CD4-positive, alpha-beta memory T cell (primary cell): ENCODE results near the gene PMEL. TPM values are rescaled to one million over a fixed set of nuclear protein-coding genes. Genes with fewer than 3 reads are reported as not detected.

ENCODE experiments used
- CTCF ChIA-PET: fragments of 350-600 bp; sonication (Branson Sonifier 250); formaldehyde crosslinking; loops from one replicate; lab custom pipeline; 2021; ENCODE audit warnings: inconsistent platforms; ENCODE audit not compliant: partially characterized antibody; lab: Charles Lee
- POLR2A ChIA-PET: fragments of 350-600 bp; sonication (Branson Sonifier 250); formaldehyde crosslinking; loops from one replicate; lab custom pipeline; 2021; ENCODE audit not compliant: partially characterized antibody; lab: Charles Lee
- DNase-seq, 5 donors: peaks; one replicate each; pipeline versions ENCODE4 v3.0.0 to v3.0.0-alpha.2; 2020 to 2022; ENCODE audit warnings: mixed read lengths in 1 of 5
- H3K27ac ChIP-seq: one replicate; pipeline ENCODE4 v1.7.0; 2013; ENCODE audit warnings: low read depth, low read length
- H3K27me3 ChIP-seq: 2 replicates; pipeline ENCODE4 v1.7.0; 2013; ENCODE audit warnings: mild to moderate bottlenecking, low read length, moderate library complexity; ENCODE audit not compliant: insufficient read depth
- H3K36me3 ChIP-seq: 2 replicates; pipeline ENCODE4 v1.7.0; 2013; ENCODE audit warnings: mild to moderate bottlenecking, low read length, moderate library complexity; ENCODE audit not compliant: insufficient read depth
- H3K4me1 ChIP-seq: 2 replicates; pipeline ENCODE4 v1.7.0; 2013; ENCODE audit warnings: mild to moderate bottlenecking, low read length, moderate library complexity; ENCODE audit not compliant: insufficient read depth
- H3K4me3 ChIP-seq, 2 donors: one replicate each; pipeline ENCODE4 v1.7.0; 2013; ENCODE audit warnings: low read length in 2 of 2, mild to moderate bottlenecking in 1 of 2
- H3K9me3 ChIP-seq, 2 donors: one replicate each; pipeline ENCODE4 v1.7.0; 2013; ENCODE audit warnings: low read length in 2 of 2, control low read depth in 1 of 2; ENCODE audit not compliant: control insufficient read depth in 1 of 2
- H3K27ac Mint-ChIP-seq, 7 donors: one replicate each; pipeline ENCODE4 v1.8.0; 2020 to 2021; ENCODE audit warnings: mixed read lengths in 7 of 7, mild to moderate bottlenecking in 6 of 7, inconsistent platforms in 3 of 7, moderate library complexity in 3 of 7
- H3K27me3 Mint-ChIP-seq, 2 donors: one replicate each; pipeline ENCODE4 v1.8.0; 2020 to 2021; ENCODE audit warnings: mixed read lengths in 2 of 2
- H3K36me3 Mint-ChIP-seq, 2 donors: one replicate each; pipeline ENCODE4 v1.8.0; 2020 to 2021; ENCODE audit warnings: mixed read lengths in 2 of 2, inconsistent platforms in 1 of 2, mild to moderate bottlenecking in 1 of 2
- H3K4me1 Mint-ChIP-seq, 4 donors: one replicate each; pipeline ENCODE4 v1.8.0; 2020 to 2021; ENCODE audit warnings: mixed read lengths in 4 of 4, mild to moderate bottlenecking in 1 of 4
- H3K4me3 Mint-ChIP-seq, 8 donors: one replicate each; pipeline ENCODE4 v1.8.0; 2020 to 2021; ENCODE audit warnings: mixed read lengths in 8 of 8, mild to moderate bottlenecking in 7 of 8, moderate library complexity in 6 of 8, inconsistent platforms in 3 of 8
- H3K9me3 Mint-ChIP-seq, 8 donors: one replicate each; pipeline ENCODE4 v1.8.0; 2020 to 2021; ENCODE audit warnings: mixed read lengths in 8 of 8, mild to moderate bottlenecking in 5 of 8, inconsistent platforms in 3 of 8, moderate library complexity in 1 of 8
- intact Hi-C: fragments of 100-400 bp; cut with micrococcal nuclease; formaldehyde crosslinking; loops from one replicate; pipeline ENCODE4 v1.15.1; 2023
- polyA plus RNA-seq, 2 donors: library from polyadenylated mRNA; unstranded; fragments of 300-500 nt; fragmentation: Illumina TruSeq; gene quantifications; one replicate each; pipeline ENCODE4 v1.2.3, GENCODE V29; 2021
- total RNA-seq, 2 experiments: library from RNA; stranded (reverse); gene quantifications; one replicate each; pipeline ENCODE4 v1.2.3, GENCODE V29; 2021

The PMEL gene
- total RNA-seq = not detected
- not detected for polyA plus RNA-seq

- Mint-ChIP-seq H3K36me3 (peaks cover 0 to 5% of the 10 kb centered on the region in 2 donors), H3K9me3 (no peaks in the 10 kb centered on the region), H3K4me3 (peak within 1 kb of the TSS; percentile 86 to 96 (median 90)), H3K27ac (peak within 1 kb of the TSS; percentile 22 to 92 (median 89)), H3K4me1 (peaks cover 15 to 38% (median 24%) of the 10 kb centered on the region in 4 donors), H3K27me3 (no peaks in the 10 kb centered on the region)
- peaks cover 19% of the 10 kb centered on the region for H3K4me1 ChIP-seq
- H3K9me3 ChIP-seq = no peaks in the 10 kb centered on the region
- CTCF ChIA-PET = no interaction called here
- peak within 1 kb of the TSS; percentile 57 to 77 for H3K4me3 ChIP-seq
- no peak for DNase-seq
- intact Hi-C loops = no loop called here
- no peaks in the 10 kb centered on the region for H3K36me3 ChIP-seq
- POLR2A ChIA-PET = interaction anchor here (1.6 kb wide), 1 partner anchor 8 kb away, joined by 6 read pairs; the partner anchor contains the start of gene RAB5B
- H3K27ac ChIP-seq = peak within 1 kb of the TSS; percentile 63
- no peaks in the 10 kb centered on the region for H3K27me3 ChIP-seq
Observed at GRCh38 chr12:55965941-55966407, at the start of gene PMEL. Gene PMEL, minus strand, starts transcription at chr12:55966042. Its CDS starts 31 bp downstream, at chr12:55966011.

DNA sequence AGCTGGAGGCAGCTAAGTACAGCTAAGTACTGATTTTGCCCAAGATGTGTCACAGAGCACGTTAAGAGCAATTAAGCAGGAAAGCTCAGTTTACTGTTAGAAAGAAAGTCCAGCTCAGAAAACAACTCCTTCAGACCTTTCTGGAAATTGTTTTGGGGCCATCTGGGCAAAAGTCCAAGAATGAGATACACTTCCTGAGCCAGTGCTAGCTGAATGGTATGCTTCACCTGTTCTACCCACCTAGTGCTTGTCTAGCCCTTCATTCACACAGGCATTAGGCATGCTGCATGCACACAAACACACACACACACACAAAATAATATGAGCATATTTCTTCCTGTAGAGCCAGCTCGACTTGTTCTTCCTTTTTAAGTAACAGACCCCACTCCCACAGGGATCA is 48.4 kb upstream of the PMEL start:
- ChIA-PET POLR2A (interaction anchor here (0.8 to 1.6 kb wide), 2 partner anchors 27 to 233 kb away, joined by 3 read pairs; no protein-coding TSS in a partner anchor), CTCF (interaction anchor here (0.7 to 1.8 kb wide), 3 partner anchors 15 to 1228 kb away, joined by 3 to 9 read pairs (median 3); no protein-coding TSS in a partner anchor)
- Histone ChIP-seq H3K27ac (no peak overlapping the region), H3K4me1 (no peaks in the 10 kb centered on the region), H3K36me3 (no peaks in the 10 kb centered on the region), H3K27me3 (no peaks in the 10 kb centered on the region), H3K4me3 (no peak overlapping the region), H3K9me3 (no peaks in the 10 kb centered on the region)
- Mint-ChIP-seq H3K4me1 (peaks cover 0 to under 1% (median 0%) of the 10 kb centered on the region in 4 donors), H3K4me3 (no peak overlapping the region), H3K27ac (no peak overlapping the region), H3K36me3 (peaks cover 3 to 10% of the 10 kb centered on the region in 2 donors), H3K9me3 (no peaks in the 10 kb centered on the region), H3K27me3 (no peaks in the 10 kb centered on the region)
- no peak for DNase-seq
- intact Hi-C loops = no loop called here

- DNase-seq = no peak
- Histone ChIP-seq H3K27ac (no peak overlapping the region), H3K9me3 (no peaks in the 10 kb centered on the region), H3K4me3 (no peak overlapping the region), H3K36me3 (no peaks in the 10 kb centered on the region), H3K4me1 (no peaks in the 10 kb centered on the region), H3K27me3 (no peaks in the 10 kb centered on the region)
- POLR2A ChIA-PET = interaction anchor here (0.8 to 1.6 kb wide), 2 partner anchors 27 to 232 kb away, joined by 3 read pairs; no protein-coding TSS in a partner anchor
- CTCF ChIA-PET = interaction anchor here (1.0 to 1.8 kb wide), 2 partner anchors 16 to 18 kb away, joined by 3 to 9 read pairs; no protein-coding TSS in a partner anchor
- H3K27ac Mint-ChIP-seq = peak overlapping the region in 1 of 7 donors; percentile 32
- peaks cover 0 to 6% (median 4%) of the 10 kb centered on the region in 4 donors for H3K4me1 Mint-ChIP-seq
- intact Hi-C loops = no loop called here
- H3K27me3 Mint-ChIP-seq = no peaks in the 10 kb centered on the region
- H3K36me3 Mint-ChIP-seq = peaks cover 6 to 10% of the 10 kb centered on the region in 2 donors
- no peaks in the 10 kb centered on the region for H3K9me3 Mint-ChIP-seq
- no peak overlapping the region for H3K4me3 Mint-ChIP-seq
Observed at GRCh38 chr12:56013482-56013881, 47.6 kb upstream of the PMEL start.

GRCh38 chr12:56011509-56012090 is 45.8 kb upstream of the PMEL start:
- no peaks in the 10 kb centered on the region for H3K27me3 ChIP-seq
- H3K9me3 Mint-ChIP-seq = no peaks in the 10 kb centered on the region
- no peak overlapping the region for H3K27ac Mint-ChIP-seq
- DNase-seq = no peak
- peaks cover 7% of the 10 kb centered on the region for H3K4me1 ChIP-seq
- peaks cover 5 to 7% of the 10 kb centered on the region in 2 donors for H3K36me3 Mint-ChIP-seq
- POLR2A ChIA-PET = interaction anchor here (1.1 kb wide), 1 partner anchor 37 kb away, joined by 5 read pairs; the partner anchor contains the start of gene RAB5B
- intact Hi-C loops = no loop called here
- H3K9me3 ChIP-seq = no peaks in the 10 kb centered on the region
- H3K27ac ChIP-seq = no peak overlapping the region
- H3K36me3 ChIP-seq = no peaks in the 10 kb centered on the region
- CTCF ChIA-PET = interaction anchor here (0.9 to 1.0 kb wide), 2 partner anchors 15 to 178 kb away, joined by 3 read pairs; partner anchors contain the start of gene SMARCC2
- H3K4me3 Mint-ChIP-seq = no peak overlapping the region
- H3K4me1 Mint-ChIP-seq = peaks cover 6 to 19% (median 15%) of the 10 kb centered on the region in 4 donors
- no peaks in the 10 kb centered on the region for H3K27me3 Mint-ChIP-seq
- no peak overlapping the region for H3K4me3 ChIP-seq

GRCh38 chr12:56010111-56010570 is 44.3 kb upstream of the PMEL start:
- peak overlapping the region in 1 of 7 donors; percentile 23 for H3K27ac Mint-ChIP-seq
- peak overlapping the region in 1 of 8 donors; percentile 2 for H3K4me3 Mint-ChIP-seq
- peaks cover 10% of the 10 kb centered on the region for H3K4me1 ChIP-seq
- no peak overlapping the region for H3K27ac ChIP-seq
- H3K36me3 ChIP-seq = no peaks in the 10 kb centered on the region
- no peaks in the 10 kb centered on the region for H3K27me3 ChIP-seq
- H3K4me3 ChIP-seq = no peak overlapping the region
- H3K9me3 Mint-ChIP-seq = no peaks in the 10 kb centered on the region
- H3K27me3 Mint-ChIP-seq = no peaks in the 10 kb centered on the region
- no peaks in the 10 kb centered on the region for H3K9me3 ChIP-seq
- intact Hi-C loops = no loop called here
- POLR2A ChIA-PET = interaction anchor here (1.1 to 1.3 kb wide), 3 partner anchors 10 to 108 kb away, joined by 3 to 6 read pairs (median 4); partner anchors contain the start of genes IKZF4, RAB5B and ZC3H10
- DNase-seq = no peak
- peaks cover 10 to 28% (median 21%) of the 10 kb centered on the region in 4 donors for H3K4me1 Mint-ChIP-seq
- CTCF ChIA-PET = interaction anchor here (1.8 kb wide), 1 partner anchor 19 kb away, joined by 8 read pairs; no protein-coding TSS in a partner anchor
- H3K36me3 Mint-ChIP-seq = peaks cover 5 to 7% of the 10 kb centered on the region in 2 donors

- peak overlapping the region; percentile 49 for H3K27ac ChIP-seq
- peaks cover 10% of the 10 kb centered on the region for H3K4me1 ChIP-seq
- H3K9me3 Mint-ChIP-seq = no peaks in the 10 kb centered on the region
- peak overlapping the region; percentile 89 to 95 (median 92) for H3K4me3 Mint-ChIP-seq
- intact Hi-C loops = loop anchor here (1.0 to 5.0 kb wide), 2 partner anchors 33 to 94 kb away; partner anchors contain the start of genes PA2G4 and RPS26
- POLR2A ChIA-PET = interaction anchor here (0.8 to 2.8 kb wide), 13 partner anchors 10 to 271 kb away, joined by 3 to 14 read pairs (median 4); partner anchors contain the start of genes DNAJC14, PA2G4, RAB5B and SUOX
- peaks cover 10 to 28% (median 22%) of the 10 kb centered on the region in 4 donors for H3K4me1 Mint-ChIP-seq
- peak; percentile 59 to 67 (median 62) for DNase-seq
- CTCF ChIA-PET = interaction anchor here (0.6 to 1.4 kb wide), 3 partner anchors 11 to 32 kb away, joined by 3 to 14 read pairs (median 5); partner anchors contain the start of gene SUOX
- H3K9me3 ChIP-seq = no peaks in the 10 kb centered on the region
- peak overlapping the region; percentile 38 to 61 for H3K4me3 ChIP-seq
- H3K36me3 ChIP-seq = no peaks in the 10 kb centered on the region
- peak overlapping the region; percentile 83 to 97 (median 92) for H3K27ac Mint-ChIP-seq
- no peaks in the 10 kb centered on the region for H3K27me3 ChIP-seq
- no peaks in the 10 kb centered on the region for H3K27me3 Mint-ChIP-seq
- H3K36me3 Mint-ChIP-seq = peaks cover 5 to 7% of the 10 kb centered on the region in 2 donors
Observed at GRCh38 chr12:56007564-56008559, 42.0 kb upstream of the PMEL start.
